ENCODE measurements around the gene ALMS1. TPM values are rescaled to one million over a fixed set of nuclear protein-coding genes. Genes with fewer than 3 reads are reported as not detected.

ALMS1 gene
- total RNA-seq, 1 experiment from 2014 or later = 19.5 TPM

- POLR2A ChIA-PET = interaction anchor here (0.6 kb wide), 1 partner anchor 398 kb away, joined by 3 read pairs; the partner anchor contains the start of gene TPRKB
- Histone ChIP-seq H3K9me3 (ENCODE audit: control insufficient read depth, insufficient read depth, low read depth, low read length) (no peaks in the 10 kb centered on the region), H3K36me3 (ENCODE audit: control insufficient read depth, insufficient read depth, low read length) (no peaks in the 10 kb centered on the region), H3K27ac (ENCODE audit: low read length) (no peak overlapping the region), H3K4me1 (ENCODE audit: control insufficient read depth, insufficient read depth, low read length) (no peaks in the 10 kb centered on the region), H3K27me3 (ENCODE audit: control insufficient read depth, insufficient read depth, low read length) (peaks cover 14% of the 10 kb centered on the region; the same call in 1 of the 2 replicates), H3K4me3 (ENCODE audit: low read depth in 2 of 2, low read length in 2 of 2) (no peak overlapping the region)
- TF ChIP-seq POLR2AphosphoS5 (IDR thresholded peaks at IDR 0.05; ENCODE audit: low read depth, low read length) (no peak), TCF7L2 (IDR thresholded peaks at IDR 0.05; ENCODE audit: low read depth, low read length) (no peak), REST (IDR thresholded peaks at IDR 0.05; ENCODE audit: insufficient read depth in 1 of 2, low read depth in 2 of 2, low read length in 1 of 2) (no peak), CTCF (IDR thresholded peaks at IDR 0.05) (no peak), SIN3A (IDR thresholded peaks at IDR 0.05; ENCODE audit: borderline replicate concordance, insufficient read depth, low read depth, low read length) (no peak)
- in situ Hi-C loops (cut with HindIII; ENCODE audit: low pct_unique_long_range_greater_than_20kb, low sequenced_read_pairs) = no loop called here
- no TSS peak for BruUV-seq (replicated peaks)
- ATAC-seq (no peak), DNase-seq (ENCODE audit: low read depth, low spot score) (no peak)
- CTCF ChIA-PET = no interaction called here
- intact Hi-C loops (cut with micrococcal nuclease; ENCODE audit: unreplicated experiment) = no loop called here
Observed at GRCh38 chr2:73339201-73339600, 46.4 kb upstream of the ALMS1 start.

DNA sequence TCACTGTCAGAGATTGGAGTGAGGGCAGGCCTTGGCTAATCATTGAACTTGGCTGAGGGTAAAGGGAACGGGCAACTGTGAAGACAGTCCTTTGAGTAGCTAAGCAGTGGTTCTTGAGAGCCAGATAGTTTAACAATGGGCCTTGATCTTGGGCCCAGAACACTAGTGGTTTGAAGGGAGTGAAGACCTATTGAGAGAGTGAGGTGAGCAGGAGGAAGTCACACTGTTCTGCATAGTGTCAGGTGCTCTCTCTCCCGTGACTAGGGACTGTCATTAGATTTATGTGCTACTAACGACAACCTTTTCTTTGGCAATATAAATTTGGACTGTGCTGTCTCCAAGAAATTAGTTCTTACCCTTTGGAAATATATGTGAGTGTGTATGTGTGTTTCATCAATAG, 44.6 kb upstream of the ALMS1 start:
- BruUV-seq (replicated peaks) = no TSS peak
- Histone ChIP-seq H3K9me3 (ENCODE audit: control insufficient read depth, insufficient read depth, low read depth, low read length) (no peaks in the 10 kb centered on the region), H3K27me3 (ENCODE audit: control insufficient read depth, insufficient read depth, low read length) (peaks cover 12% of the 10 kb centered on the region; the same call in 1 of the 2 replicates), H3K36me3 (ENCODE audit: control insufficient read depth, insufficient read depth, low read length) (no peaks in the 10 kb centered on the region), H3K4me3 (ENCODE audit: low read depth in 2 of 2, low read length in 2 of 2) (no peak overlapping the region), H3K4me1 (ENCODE audit: control insufficient read depth, insufficient read depth, low read length) (no peaks in the 10 kb centered on the region), H3K27ac (ENCODE audit: low read length) (no peak overlapping the region)
- ChIA-PET CTCF (no interaction called here), POLR2A (no interaction called here)
- no peak for TF ChIP-seq CTCF (IDR thresholded peaks at IDR 0.05)
- TF ChIP-seq REST (IDR thresholded peaks at IDR 0.05; ENCODE audit: insufficient read depth in 1 of 2, low read depth in 2 of 2, low read length in 1 of 2) = no peak
- TF ChIP-seq POLR2AphosphoS5 (IDR thresholded peaks at IDR 0.05; ENCODE audit: low read depth, low read length) = no peak
- no peak for TF ChIP-seq SIN3A (IDR thresholded peaks at IDR 0.05; ENCODE audit: borderline replicate concordance, insufficient read depth, low read depth, low read length)
- no peak for TF ChIP-seq TCF7L2 (IDR thresholded peaks at IDR 0.05; ENCODE audit: low read depth, low read length)
- ATAC-seq (no peak), DNase-seq (ENCODE audit: low read depth, low spot score) (no peak)
- intact Hi-C loops (cut with micrococcal nuclease; ENCODE audit: unreplicated experiment) (no loop called here), in situ Hi-C loops (cut with HindIII; ENCODE audit: low pct_unique_long_range_greater_than_20kb, low sequenced_read_pairs) (no loop called here)

Measured in Panc1 (cell line).